Stimulated activated CD8-positive, alpha-beta memory T cell treated with anti-CD3 and anti-CD28 coated beads, Interleukin-7, amount 100 ng/mL, for 1 hour (primary cell): ENCODE data around the gene EHD4.

Source experiments
- DNase-seq, 2 donors: peaks; one replicate each; pipeline ENCODE4 v3.0.0-alpha.2; 2020; ENCODE audit warnings: low read depth in 2 of 2

The EHD4 gene

DNA sequence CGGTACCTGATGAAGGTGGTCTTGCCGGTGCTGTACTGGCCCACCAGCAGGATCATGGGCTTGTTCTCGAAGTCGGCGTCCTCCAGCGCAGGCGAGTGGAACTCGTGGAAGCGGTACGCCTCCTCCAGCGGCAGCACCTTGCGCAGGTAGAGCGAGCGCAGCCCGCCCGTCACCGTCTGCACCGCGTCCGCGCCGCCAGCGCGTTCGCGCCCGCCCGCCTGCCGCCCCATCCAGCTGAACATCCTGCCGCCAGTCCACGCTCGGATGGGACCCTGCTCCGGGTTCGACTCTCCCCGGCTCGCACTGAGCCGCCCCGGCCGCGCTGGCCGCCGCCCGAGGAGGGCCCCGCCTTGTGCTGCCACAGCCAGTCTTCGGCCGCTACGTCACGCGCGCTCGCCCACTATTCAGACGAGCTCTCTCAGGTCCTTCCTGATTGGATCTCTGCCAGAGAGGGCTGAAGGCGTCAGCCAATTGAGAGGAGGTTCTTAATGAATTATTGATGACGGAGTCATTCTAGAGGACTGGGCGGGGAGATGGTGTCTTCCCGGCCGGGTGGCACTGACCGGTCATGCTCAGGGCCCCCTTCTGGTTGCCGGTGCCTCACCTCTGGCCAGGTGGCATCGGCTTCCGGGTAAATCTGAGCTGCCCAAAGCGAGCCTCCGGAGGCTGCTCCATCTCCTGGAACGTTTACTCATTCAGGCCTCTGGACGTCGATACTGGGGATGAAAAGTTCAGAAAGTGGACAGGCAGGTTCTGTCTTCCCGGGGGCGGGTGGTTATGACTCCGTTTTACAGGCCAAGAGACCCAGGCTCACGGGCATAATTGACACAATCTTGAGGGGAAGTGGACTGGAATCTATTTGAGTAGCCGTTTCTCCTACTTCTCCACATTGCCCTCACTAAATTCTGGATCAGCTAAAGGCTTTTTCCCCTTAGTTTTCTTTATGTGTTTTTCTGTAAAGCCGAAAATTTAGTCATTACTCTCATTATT is at the start of gene EHD4:
EHD4 (minus strand) TSS at position 305 of the 990 bp plus-strand sequence; CDS start at position 242, 63 bp downstream.
- DNase-seq = peak; percentile 83 to 86

DNA sequence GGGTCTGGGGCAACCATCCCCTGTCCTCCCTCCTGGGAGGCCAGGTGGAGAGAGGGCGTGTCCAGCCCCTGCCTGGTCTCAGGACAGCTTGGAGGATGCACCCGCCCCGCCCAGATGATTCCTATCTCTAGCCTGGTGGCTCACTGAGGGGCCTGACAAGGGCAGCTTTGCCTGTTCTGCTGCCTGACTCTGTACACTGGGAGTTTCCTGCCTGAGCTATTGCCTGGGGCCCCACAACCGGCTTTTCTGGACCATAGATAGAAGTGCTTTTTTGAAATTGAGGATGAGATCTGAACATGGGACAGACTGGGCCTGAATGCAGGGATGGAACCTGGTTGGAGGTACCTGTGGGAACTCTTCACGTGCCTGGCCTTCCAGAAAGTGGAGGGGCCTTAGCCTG is 49.2 kb upstream of the EHD4 start:
- no peak for DNase-seq

DNA sequence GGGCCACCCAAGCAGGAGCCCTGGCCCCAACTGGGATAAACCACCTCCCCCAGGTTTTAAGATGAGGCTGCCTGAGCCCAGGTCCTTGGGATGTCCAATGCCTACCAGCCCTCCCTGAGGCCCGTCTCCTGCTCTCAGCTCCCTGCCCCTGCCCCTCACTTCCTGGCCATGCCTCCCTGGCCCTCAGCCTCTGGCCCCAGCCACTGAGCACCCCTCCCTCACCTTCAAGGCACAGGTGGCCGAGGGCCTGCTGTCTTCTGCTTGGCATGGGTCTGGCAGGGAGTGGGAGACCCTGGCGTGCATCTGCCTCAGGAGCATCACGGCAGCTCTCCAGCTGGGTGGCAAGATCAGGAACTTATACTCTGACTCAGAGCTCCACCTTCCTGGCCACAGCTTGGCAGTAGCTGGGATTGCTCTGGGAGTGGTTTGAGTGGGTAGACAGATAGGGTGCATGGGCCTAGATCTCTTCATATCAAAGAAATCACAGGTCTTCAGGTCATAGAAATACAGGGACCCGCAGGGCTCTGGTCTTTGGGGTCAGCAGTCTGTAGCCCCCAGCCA is 48.4 kb upstream of the EHD4 start, which contains the start of gene PLA2G4E:
PLA2G4E (minus strand) TSS at position 330 of the 561 bp plus-strand sequence; CDS start at position 318, 12 bp downstream.
- no peak for DNase-seq

DNA sequence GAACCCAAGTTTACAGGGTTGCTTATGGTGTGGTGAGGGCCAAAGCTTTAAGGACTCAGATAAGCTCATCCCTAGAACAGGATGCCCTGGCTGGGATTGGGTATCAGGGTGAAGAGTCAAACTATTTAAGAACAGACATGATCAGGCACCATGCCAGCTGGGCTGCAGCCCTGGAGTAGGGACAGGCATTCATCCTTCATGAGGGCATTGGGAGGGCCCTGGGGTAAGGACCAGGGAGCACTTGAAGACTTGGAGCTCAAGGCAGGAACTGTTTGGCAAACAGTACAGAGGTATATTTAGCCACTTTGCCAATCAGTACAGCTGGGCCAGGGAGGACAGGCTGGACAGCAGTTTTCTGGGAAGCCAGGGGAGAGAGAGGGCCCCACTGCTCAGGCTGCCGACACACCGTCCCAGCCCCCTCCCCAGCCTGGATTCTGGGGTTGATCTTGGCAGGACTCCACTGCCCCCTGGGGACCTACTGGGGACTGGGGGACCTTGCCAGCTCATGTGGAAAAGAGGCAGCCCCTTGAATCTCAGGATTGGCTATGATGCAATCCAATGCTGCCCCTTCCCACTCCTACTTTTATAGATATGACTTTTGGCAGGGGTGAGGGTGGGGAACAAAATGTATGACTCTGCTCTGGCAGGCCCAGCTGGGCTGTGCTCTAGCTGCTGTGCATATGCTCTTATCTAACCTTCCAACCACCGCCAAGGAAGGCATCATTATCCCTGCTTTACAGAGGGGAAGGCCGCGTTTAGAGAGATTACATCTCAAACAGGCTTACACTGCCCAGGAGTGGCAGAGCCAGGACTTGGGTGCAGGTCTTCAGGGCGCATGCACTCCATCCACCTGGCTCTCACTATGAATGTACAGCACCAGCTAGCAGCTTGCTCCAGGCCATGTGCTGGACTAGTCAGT is 46.2 kb upstream of the EHD4 start:
- no peak for DNase-seq

DNA sequence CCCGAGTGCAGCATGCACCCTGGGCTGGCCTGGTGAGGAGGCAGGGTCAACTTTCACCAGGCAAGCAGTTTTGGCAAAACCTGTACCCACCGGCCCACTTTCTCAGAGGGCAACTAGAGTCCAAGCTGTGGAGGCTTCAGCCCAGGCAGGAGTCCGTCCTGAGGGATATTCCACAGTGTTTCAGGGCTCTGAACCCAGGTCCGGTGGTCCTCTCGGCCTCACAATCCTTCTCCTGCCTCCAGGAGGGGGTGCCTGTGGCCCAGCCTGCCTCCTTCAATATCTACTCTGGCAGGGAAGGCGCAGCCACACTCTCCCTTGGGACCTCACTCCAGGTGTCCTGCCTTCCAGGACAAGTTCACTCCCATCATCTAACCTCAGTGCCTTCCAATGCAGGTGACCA is 44.6 kb upstream of the EHD4 start:
- DNase-seq = no peak

DNA sequence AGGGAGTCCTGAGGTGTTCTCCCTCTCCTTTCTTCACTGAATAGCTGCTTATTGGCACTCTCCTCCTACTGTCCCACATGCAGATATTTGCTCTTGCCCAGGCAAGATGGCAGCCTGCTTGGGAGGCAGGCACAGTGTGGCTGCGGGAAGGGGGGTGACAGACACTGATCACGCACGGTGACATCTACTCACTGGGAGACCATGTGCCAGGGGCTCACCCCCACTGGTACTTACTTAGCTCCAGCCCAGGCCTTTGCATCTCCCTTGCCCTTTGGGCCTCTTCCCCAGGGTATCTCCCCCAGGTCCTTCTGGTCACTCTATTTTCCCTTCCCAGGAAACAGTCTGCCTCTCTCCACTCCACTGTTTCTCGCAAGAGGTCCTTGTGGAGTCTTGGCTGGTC is 42.0 kb upstream of the EHD4 start:
- no peak for DNase-seq

DNA sequence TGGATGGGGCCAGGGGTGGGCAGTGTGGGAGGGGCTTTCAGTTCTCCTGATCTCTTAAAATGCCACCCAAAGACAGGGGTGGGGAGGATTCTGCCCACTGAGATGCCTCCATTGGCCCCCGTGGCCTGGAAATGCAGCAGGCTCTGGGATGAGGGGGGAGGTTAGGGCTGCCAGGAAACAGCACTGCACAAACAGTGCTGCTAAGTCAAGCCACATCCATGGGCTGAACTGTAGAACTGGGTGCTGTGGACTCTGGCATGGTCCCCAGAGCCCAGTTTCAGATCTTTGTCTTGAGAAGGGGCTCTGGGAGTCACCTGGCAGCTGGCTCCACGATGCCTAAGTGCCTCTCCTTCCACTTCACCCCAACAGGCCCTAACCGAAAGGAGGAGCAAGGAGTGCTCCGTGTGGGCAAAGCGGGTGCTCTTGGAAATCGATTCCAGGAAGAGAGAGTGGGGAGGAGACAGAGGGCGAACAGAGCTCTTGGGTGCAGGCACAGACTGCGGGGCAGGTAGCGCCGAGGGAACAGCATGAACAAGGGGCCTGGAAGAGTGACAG is 40.6 kb upstream of the EHD4 start:
- DNase-seq = no peak

DNA sequence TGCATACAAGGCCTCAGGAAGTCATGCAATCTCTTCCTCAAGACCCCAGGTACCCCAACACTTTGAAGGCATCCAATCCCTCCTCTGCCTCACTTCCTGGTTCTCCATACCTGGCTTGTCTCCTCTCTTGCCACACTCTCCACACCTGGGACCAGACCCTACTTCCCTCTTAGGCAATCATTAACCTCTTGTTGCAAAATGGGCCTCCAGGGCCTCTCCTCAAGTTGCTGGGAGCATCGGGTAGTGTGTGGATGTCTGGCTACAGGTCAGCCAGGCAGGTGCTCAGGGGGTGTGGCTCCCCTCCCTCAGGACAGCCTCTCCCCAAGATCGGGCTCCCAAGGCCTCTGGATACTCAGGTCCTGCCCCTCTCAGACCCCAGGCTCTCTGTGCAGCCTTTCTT is 39.9 kb upstream of the EHD4 start:
- no peak for DNase-seq

DNA sequence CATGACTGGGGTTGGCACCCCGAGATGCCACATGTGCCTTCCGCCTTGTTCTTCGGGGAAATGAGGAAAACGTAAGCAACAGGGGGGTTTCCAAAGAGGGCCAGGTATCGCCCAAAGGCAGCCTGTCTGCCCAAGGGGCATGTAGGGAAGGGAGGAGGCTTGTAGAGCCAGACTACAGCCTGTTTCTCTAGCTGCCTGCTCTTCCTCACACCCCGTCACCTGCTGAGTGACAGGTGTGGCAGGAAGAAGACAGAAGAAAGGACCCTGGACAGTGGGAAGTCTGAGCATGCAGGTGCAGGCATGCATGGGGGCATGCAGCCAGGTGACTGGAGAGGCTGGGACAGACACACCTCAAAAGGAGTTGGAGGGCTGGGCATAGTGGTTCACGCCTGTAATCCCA is 38.7 kb upstream of the EHD4 start:
- DNase-seq = no peak

DNA sequence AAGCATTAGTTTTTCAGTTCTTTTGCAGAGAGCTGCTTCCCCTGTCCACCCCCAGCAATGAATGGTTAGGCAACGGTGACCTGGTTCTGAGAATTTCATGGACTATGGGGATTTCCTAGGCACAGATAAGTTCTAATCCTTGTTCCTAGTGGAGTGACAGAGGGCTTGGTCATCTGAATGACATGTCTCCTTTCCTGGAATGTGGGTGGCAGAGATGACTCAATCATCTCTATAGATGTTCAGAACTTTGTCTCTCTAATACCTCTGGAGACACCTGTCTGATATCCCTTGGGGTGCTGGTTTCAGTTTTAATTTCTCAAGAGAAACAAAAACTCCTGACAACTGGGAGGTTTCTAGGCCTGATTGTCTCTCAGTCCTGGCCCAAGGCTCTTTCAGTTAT is 38.1 kb upstream of the EHD4 start:
- DNase-seq = no peak

DNA sequence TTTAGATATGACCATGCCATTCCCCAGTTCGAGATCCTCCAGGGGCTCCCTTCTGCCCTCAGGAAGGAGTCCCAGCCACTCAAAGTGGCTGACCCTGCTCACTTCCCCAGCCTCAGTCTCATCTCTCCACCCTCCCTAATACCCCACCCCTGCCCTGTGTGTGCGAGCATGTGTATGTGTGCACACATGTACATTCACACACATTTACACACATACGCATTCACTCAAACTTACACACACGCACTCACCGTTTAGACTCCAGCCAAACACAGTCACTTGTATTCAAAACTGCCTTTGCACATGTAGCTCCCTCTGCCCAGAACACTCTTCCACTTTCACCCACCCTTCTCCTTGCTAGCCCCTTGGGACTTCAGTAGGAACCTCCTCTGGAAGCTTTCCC is 37.1 kb upstream of the EHD4 start:
- DNase-seq = no peak

DNA sequence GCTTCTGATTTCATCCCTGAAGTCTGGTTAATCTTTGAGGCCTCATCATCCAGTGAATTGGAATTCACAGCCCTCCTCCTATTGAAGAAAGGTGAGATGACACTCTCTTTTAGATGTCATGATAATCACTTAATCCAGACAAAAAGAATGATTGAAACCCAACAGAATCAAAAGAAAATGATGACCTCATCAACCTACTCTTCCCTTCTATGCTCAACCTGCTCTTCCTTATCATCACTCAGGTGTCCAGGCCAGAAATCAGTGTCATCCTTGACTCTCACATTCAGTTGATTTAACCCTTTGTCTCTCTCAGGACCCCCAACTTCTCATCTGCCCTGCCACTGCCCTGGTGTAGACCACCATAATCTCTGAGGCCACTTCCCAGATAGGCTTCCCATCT is 36.7 kb upstream of the EHD4 start:
- DNase-seq = no peak

DNA sequence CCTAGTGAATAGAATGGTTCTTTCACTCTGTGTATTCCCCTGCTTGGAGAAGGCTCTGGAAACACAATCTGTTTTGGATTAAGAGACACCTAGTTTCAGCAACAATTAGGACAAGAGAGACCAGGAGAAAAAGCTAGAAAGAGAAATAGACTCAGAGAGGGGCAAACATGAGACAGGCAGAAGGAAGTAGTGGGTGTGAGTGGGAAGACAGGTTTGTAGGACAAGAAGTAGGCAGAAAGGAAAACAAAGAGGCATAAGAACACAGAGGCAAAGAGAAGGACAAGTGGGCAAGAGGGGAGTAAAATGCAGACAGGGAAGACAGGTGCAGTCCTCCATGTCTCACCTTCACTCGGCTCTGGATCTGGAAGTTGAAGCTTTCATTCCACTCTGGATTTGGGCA is 35.0 kb upstream of the EHD4 start:
- DNase-seq = no peak

DNA sequence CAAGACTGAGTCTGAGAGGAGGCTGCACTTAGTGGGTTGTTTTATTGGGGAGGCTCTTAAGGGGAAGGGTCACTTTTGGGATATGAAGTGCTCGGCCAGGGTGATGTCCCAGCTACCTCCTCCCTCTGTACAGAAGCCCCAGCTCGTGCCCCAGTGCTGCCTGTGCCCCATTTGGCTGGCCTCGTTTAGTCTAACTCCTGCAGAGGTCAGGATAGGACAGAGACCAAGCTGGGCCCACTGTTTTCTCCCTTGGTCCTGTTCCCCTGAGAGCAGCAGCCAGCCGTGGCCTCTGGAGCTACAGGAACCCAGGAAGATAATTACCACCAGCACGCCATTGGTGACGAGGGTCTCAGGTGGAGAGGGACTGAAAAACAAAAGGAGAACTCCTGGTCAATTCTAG is 30.0 kb upstream of the EHD4 start:
- no peak for DNase-seq

DNA sequence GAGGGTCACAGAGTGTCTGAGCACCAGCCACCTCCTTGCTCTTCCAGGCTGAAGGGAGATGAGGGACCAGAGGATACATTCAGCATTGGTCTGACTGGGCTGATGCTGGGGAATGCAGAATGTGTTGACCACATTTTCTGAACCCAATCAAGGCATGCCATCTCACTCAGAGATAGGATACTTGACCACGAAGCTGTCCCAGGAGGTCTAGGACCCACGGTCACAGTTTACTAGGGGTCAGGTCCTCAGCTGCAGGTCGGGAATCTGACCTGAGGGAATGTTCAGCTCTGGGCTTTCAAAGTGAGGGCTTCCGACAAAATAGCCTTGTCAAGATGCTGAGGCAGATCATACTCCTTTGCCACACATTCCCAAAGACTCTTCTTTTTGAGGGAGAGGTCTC is 28.9 kb upstream of the EHD4 start:
- no peak for DNase-seq

DNA sequence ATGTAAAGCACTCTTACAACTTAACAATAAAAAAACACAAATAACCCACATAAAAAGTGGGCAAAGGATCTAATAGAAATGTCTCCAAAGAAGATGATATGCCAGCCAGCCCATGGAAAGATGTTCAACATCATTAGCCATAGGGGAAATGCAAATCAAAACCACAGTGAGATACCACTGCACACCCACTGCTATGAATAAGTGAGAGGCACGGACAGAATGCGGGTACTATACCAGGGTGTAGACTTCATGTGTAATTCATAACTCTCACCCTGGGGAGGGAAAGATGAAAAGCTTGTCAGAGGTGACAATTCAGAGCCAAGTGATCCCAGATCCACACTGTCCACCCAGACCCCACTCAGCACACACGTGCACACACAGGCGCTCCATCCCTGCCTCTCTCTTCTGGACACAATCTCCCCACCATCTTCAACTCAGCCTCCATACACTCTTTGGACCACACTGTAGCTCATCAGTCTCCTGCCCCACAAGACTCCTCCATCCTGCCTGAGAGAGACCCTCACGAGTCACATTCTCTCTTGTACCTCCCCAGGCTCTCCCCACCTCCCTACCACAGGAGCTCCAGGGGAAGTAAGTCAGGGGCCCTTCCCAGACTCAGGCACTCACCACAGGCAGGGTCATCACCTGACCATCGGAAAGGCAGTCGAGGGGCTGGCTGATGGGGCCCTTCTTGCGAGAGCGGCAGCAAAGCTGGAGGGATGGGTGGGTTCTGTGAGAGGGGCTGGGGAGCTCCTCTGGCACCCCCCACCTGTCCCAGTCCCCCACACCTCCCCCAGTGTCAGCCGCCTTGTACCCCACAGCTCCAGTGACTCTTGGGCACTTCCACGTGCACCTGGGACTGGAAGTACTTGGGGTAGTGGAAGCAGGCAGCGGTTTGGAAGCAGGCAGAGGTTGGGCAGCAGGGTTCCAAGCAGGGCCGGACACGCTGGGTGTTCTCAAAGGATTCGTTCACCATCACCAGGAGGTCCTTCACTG is 27.2 kb upstream of the EHD4 start:
- DNase-seq = no peak

DNA sequence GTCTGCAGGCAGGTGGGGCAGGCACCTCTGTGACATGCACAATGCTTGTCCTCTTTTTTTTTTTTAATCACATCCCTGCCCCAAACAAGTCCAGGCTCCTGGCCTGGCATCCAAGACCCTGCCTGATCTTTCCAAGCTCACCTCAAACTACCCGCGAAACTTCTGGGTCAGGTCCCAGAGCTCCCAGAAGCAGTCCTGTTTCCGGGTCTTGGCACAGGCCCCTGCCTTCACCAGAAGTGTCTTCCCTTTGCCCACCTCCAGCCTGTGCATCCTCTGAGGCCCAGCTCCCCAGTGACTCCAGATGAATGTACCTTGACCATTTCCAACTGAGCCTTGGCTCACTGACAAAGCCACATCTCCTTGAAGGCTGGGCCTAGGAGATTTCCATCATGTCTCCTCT is 25.5 kb upstream of the EHD4 start:
- no peak for DNase-seq

DNA sequence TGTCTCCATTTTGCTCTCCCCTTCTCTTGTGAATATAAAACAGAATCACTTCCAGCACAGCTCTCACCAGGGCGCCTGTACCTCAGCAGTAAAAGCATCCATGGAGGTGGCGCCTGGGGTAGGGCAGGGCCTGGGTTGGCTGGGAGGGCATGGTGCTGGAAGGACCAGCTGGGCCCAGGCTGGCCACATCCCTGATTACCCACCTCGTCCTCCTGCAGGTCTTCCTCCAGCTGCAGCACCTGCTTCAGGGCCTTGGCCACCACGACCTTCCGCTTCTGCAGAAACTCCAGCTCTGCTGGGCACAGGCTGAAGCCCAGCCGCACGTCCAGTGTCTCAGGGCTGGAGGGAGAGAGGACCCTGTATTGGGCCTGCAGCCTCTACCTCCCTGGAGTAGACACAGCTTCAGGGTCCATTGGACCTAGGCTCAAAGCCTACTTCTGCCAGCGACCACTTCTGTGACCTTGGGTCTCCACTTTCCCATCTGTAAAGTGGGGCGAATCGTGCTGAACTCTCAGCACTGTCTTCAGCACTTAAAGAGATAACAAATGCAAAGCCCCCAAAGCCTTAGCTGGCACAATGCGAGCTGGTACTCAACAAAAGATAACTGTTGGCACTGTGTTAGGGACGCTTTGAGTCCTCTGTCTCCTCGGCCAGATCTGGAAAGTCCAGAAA is 24.7 kb upstream of the EHD4 start:
- no peak for DNase-seq

DNA sequence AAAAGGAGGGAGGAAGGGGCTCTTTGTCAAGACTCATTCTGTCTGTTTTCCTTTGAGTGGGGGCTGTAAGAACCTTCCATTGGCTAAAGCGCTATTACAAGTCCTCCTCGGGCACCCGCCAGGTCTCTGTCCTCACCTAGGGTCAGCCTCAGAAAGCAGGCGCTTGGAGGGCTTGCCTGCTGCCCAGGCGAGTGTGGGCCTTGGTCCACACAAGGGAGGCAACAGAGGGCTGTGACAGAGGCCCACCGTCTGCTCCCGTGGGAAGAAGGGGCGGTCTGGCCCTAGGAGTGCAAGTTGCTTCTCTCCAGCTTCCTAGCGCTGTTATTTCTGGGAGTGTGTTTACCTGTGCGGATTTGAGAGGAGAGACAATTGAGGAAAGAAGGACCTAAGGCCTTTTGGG is 24.0 kb upstream of the EHD4 start:
- no peak for DNase-seq

DNA sequence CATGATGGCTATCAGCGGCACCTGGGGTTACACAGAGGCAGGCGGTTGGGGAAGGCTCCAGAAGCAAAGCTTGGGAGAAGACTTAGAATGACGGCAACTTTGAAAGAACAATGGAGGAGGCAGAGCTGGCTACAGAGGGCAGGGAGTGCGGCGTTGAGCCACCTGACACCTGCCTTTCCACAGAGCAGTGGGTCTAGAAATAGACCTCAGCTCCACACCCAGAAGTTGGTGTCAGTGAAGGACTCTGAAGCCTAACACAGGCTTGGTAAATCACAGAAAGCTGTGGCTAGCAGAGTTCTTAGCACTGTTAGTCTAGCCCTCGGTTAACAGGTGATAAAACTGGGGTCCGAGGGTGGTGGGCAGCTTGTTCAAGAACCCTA is 23.1 kb upstream of the EHD4 start:
- no peak for DNase-seq
